ENCODE results near the gene TOR1AIP1.

The TOR1AIP1 gene

GRCh38 chr1:179879797-179880196, 2.3 kb upstream of the TOR1AIP1 start:
- DNase-seq (ENCODE audit: low read depth, low spot score) = no peak
- TF ChIP-seq CTCF (IDR thresholded peaks at IDR 0.05; ENCODE audit: insufficient read depth, low read length, missing control alignments) = no peak
- ChIA-PET POLR2A (no interaction called here), CTCF (interaction anchor here (1.1 to 2.3 kb wide), 3 partner anchors 9 to 69 kb away, joined by 4 to 13 read pairs (median 7); no protein-coding TSS in a partner anchor)
- H3K4me3 ChIP-seq (ENCODE audit: low read depth, low read length) = no peak overlapping the region

DNA sequence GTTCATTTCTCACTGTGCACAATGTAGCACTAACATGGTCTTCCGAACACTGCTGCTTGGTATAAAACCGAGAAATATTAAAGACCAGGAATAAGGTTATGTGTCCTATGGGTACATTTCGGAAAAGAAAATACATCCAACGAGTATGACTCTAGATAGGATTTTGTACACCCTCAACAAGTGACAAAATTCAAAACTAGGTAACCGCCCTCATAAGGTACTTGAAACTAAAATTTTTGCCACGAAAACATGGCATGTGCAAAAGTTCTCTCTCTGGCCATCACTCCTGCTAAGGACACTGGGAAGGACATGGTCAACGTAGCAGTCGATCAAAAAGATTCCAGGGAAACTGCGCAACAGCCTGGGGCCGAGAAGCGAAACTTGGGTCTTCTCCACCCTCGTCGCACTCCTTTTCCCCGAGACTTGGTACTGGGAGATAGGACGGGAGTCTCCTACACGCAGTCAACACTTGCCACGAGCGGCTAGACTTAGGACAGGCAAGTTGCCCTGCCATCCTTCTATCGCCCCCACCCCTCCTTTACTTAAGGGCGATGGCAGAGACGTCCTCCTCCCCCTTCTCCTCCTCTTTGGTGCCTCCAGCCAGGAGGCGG, 338 bp upstream of the TOR1AIP1 start:
- ChIA-PET POLR2A (interaction anchor here (0.8 kb wide), 1 partner anchor 375 kb away, joined by 4 read pairs; no protein-coding TSS in a partner anchor), CTCF (interaction anchor here (1.1 to 2.3 kb wide), 2 partner anchors 14 kb away, joined by 4 to 13 read pairs; no protein-coding TSS in a partner anchor)
- DNase-seq (ENCODE audit: low read depth, low spot score) = peak; percentile 65
- TF ChIP-seq CTCF (IDR thresholded peaks at IDR 0.05; ENCODE audit: insufficient read depth, low read length, missing control alignments) = no peak
- peak overlapping the region; percentile 86 for H3K4me3 ChIP-seq (ENCODE audit: low read depth, low read length)

- TF ChIP-seq CTCF (IDR thresholded peaks at IDR 0.05; ENCODE audit: insufficient read depth, low read length, missing control alignments) = no peak
- ChIA-PET POLR2A (interaction anchor here (0.7 to 1.2 kb wide), 3 partner anchors 32 to 274 kb away, joined by 3 read pairs; partner anchors contain the start of gene CEP350), CTCF (interaction anchor here (0.7 to 1.6 kb wide), 4 partner anchors 9 to 600 kb away, joined by 3 to 4 read pairs (median 4); no protein-coding TSS in a partner anchor)
- peak overlapping the region; percentile 86 for H3K4me3 ChIP-seq (ENCODE audit: low read depth, low read length)
- DNase-seq (ENCODE audit: low read depth, low spot score) = no peak
Measured at GRCh38 chr1:179883040-179883744, 1.1 kb downstream of the TOR1AIP1 start.

DNA sequence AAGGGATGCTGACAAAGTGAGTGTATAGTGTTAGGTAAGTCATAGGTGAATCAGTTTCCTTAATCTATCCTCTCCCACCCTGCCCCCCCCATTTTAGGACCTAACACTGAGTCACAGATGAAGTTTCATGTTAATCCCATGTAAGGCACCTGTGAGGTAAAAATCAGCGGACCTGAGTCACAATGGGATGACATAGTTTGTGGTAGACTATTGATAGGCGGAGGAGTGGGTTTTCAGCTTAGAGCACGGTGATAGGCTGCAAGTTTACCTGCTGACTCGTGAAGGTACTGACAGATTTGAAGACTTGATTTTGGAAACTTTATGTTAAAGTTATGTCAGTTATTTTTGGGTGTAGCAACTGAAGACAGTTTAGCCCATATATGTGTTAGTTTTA, 1.7 kb downstream of the TOR1AIP1 start:
- DNase-seq (ENCODE audit: low read depth, low spot score) = no peak
- ChIA-PET CTCF (interaction anchor here (1.1 to 1.6 kb wide), 2 partner anchors 285 to 296 kb away, joined by 3 to 4 read pairs; no protein-coding TSS in a partner anchor), POLR2A (interaction anchor here (1.1 to 1.2 kb wide), 2 partner anchors 31 to 71 kb away, joined by 3 read pairs; partner anchors contain the start of gene CEP350)
- no peak for TF ChIP-seq CTCF (IDR thresholded peaks at IDR 0.05; ENCODE audit: insufficient read depth, low read length, missing control alignments)
- H3K4me3 ChIP-seq (ENCODE audit: low read depth, low read length) = peak overlapping the region; percentile 86

DNA sequence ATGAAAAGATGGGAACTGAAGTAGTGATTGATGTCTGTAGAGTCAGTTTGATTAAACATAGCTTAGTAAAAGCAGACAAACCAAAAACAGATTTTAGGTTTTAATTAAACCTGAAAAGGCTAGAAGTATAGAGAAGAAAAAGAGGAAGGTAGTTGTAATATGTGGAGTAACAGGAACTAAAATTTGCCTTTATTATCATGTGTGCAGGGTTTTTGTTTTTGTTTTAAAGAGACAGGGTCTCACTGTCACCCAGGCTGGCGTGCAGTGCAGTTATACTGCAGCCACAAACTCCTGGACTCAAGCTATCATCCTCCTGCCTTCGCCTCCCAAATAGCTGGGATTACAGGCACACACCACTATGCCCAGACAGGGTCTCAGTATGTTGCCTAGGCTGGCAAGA, 6.0 kb downstream of the TOR1AIP1 start:
- TF ChIP-seq CTCF (IDR thresholded peaks at IDR 0.05; ENCODE audit: insufficient read depth, low read length, missing control alignments) = no peak
- CTCF ChIA-PET = interaction anchor here (1.0 to 1.1 kb wide), 2 partner anchors 20 to 291 kb away, joined by 3 read pairs; no protein-coding TSS in a partner anchor
- POLR2A ChIA-PET = no interaction called here
- no peak for DNase-seq (ENCODE audit: low read depth, low spot score)
- H3K4me3 ChIP-seq (ENCODE audit: low read depth, low read length) = no peak overlapping the region

DNA sequence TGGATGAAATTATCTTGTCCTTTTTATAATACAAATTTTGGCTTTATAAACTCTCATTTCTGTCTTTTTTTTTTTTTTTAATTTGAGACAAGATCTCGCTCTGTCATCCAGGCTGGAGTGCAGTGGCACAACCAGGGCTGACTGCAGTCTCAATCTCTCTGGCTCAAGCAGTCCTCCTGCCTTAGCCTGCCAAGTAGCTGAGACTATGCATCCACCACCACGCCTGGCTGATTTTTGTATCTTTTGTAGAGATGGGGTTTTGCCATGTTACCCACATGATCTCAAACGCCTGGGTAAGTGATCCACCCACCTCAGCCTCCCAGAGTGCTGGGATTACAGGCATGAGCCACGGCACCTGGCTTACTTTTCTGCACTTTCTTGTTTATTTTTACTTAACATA, 7.5 kb downstream of the TOR1AIP1 start:
- POLR2A ChIA-PET = no interaction called here
- H3K4me3 ChIP-seq (ENCODE audit: low read depth, low read length) = no peak overlapping the region
- no peak for TF ChIP-seq CTCF (IDR thresholded peaks at IDR 0.05; ENCODE audit: insufficient read depth, low read length, missing control alignments)
- no peak for DNase-seq (ENCODE audit: low read depth, low spot score)
- CTCF ChIA-PET = interaction anchor here (1.0 kb wide), 1 partner anchor 11 kb away, joined by 4 read pairs; no protein-coding TSS in a partner anchor

All from AG04449 (cell line).